H1 (cell line): ENCODE data around the gene CHRM4. TPM values are rescaled to one million over a fixed set of nuclear protein-coding genes. Genes with fewer than 3 reads are reported as not detected.

Source experiments
- CTCF ChIA-PET: fragments of 300-600 bp; sonication (Branson Sonifier 250); formaldehyde crosslinking; loops from one replicate; lab custom pipeline; 2021; ENCODE audit not compliant: partially characterized antibody; lab: Charles Lee
- POLR2A ChIA-PET: fragments of 300-600 bp; sonication (Branson Sonifier 250); formaldehyde crosslinking; loops from one replicate; lab custom pipeline; 2021; ENCODE audit warnings: inconsistent platforms; ENCODE audit not compliant: partially characterized antibody; lab: Charles Lee
- DNase-seq, 2 experiments: peaks; one replicate each; pipeline versions ENCODE4 v3.0.0 to v3.0.0-alpha.2; 2010 to 2022; ENCODE audit warnings: low spot score in 2 of 2, low read depth in 1 of 2, mixed read lengths in 1 of 2
- FAIRE-seq: peaks from 2 replicates; lab custom pipeline; 2011; peaks lifted over from hg19 to GRCh38; lab: Jason Lieb, UNC
- H2AFZ ChIP-seq: 2 replicates; pipeline ENCODE4 v1.8.1; 2012; ENCODE audit warnings: low read length, inconsistent platforms
- H2AK5ac ChIP-seq: 2 replicates; pipeline ENCODE4 v1.6.1; 2013; ENCODE audit warnings: low read depth, low read length
- H2BK120ac ChIP-seq: replicated peaks from 2 replicates; pipeline ENCODE3; 2013; ENCODE audit warnings: low read depth, low read length, inconsistent platforms
- H2BK12ac ChIP-seq: 2 replicates; pipeline ENCODE4 v1.6.1; 2013; ENCODE audit warnings: low read depth, low read length
- H2BK15ac ChIP-seq: 2 replicates; pipeline ENCODE4 v1.6.1; 2013; ENCODE audit warnings: low read length
- H2BK20ac ChIP-seq: 2 replicates; pipeline ENCODE4 v1.6.1; 2013; ENCODE audit warnings: low read length
- H2BK5ac ChIP-seq: 2 replicates; pipeline ENCODE4 v1.6.1; 2013; ENCODE audit warnings: low read depth, low read length
- H3K14ac ChIP-seq: 2 replicates; pipeline ENCODE4 v1.6.1; 2013; ENCODE audit warnings: inconsistent platforms; ENCODE audit not compliant: insufficient read length
- H3K18ac ChIP-seq: 2 replicates; pipeline ENCODE4 v1.6.1; 2013; ENCODE audit warnings: low read length; ENCODE audit errors: extremely low read depth
- H3K23ac ChIP-seq: 2 replicates; pipeline ENCODE4 v1.6.1; 2013; ENCODE audit warnings: inconsistent platforms; ENCODE audit not compliant: insufficient read length
- H3K23me2 ChIP-seq: 2 replicates; pipeline ENCODE4 v1.6.1; 2013; ENCODE audit warnings: low read depth, low read length
- H3K27ac ChIP-seq: 2 replicates; pipeline ENCODE4 v1.6.1; 2011; ENCODE audit warnings: low read depth, low read length, inconsistent platforms
- H3K27me3 ChIP-seq, 4 experiments: replicated peaks in 1 of 4; 1 replicate in 1 of 4; 2 replicates in 3 of 4; pipeline versions ENCODE4 v1.6.1 to v1.8.1; 2011 to 2013; ENCODE audit warnings: low read length in 3 of 4, mild to moderate bottlenecking in 3 of 4, inconsistent platforms in 2 of 4, mixed read lengths in 2 of 4, moderate library complexity in 1 of 4; ENCODE audit not compliant: control insufficient read depth in 3 of 4, insufficient read depth in 3 of 4; ENCODE audit errors: extremely low read depth in 1 of 4
- H3K36me3 ChIP-seq, 4 experiments: 2 replicates each; pipeline versions ENCODE4 v1.6.1 to v1.8.1; 2011 to 2013; ENCODE audit warnings: mild to moderate bottlenecking in 4 of 4, low read length in 3 of 4, moderate library complexity in 2 of 4, control low read depth in 1 of 4, inconsistent platforms in 1 of 4; ENCODE audit not compliant: insufficient read depth in 4 of 4, control insufficient read depth in 2 of 4
- H3K4ac ChIP-seq: replicated peaks from 2 replicates; pipeline ENCODE3; 2013; ENCODE audit warnings: low read length, low read depth, mixed read lengths, inconsistent platforms; ENCODE audit not compliant: insufficient read length
- H3K4me1 ChIP-seq, 4 experiments: replicated peaks in 1 of 4; 1 replicate in 1 of 4; 2 replicates in 3 of 4; pipeline versions ENCODE4 v1.6.1 to v1.8.1; 2011 to 2013; ENCODE audit warnings: low read length in 3 of 4, inconsistent platforms in 2 of 4, mixed read lengths in 1 of 4; ENCODE audit not compliant: insufficient read depth in 4 of 4, control insufficient read depth in 3 of 4
- H3K4me2 ChIP-seq, 2 experiments: 2 replicates each; pipeline versions ENCODE4 v1.6.1 to v1.8.1; 2011 to 2013; ENCODE audit warnings: low read depth in 2 of 2, low read length in 2 of 2, control low read depth in 1 of 2, inconsistent platforms in 1 of 2, mild to moderate bottlenecking in 1 of 2; ENCODE audit not compliant: insufficient read depth in 1 of 2
- H3K4me3 ChIP-seq, 4 experiments: fragments of 200-600, 300-600 bp in 1 of 4; sonication (generic), shearing (Covaris generic), sonication (Bioruptor Twin) in 1 of 4; 2 replicates each; pipeline versions ENCODE4 v1.5.1 to v1.8.1; 2011 to 2016; ENCODE audit warnings: low read length in 4 of 4, low read depth in 3 of 4, control low read depth in 2 of 4, inconsistent platforms in 2 of 4, mild to moderate bottlenecking in 2 of 4, mixed read lengths in 1 of 4, moderate library complexity in 1 of 4; ENCODE audit not compliant: insufficient read depth in 2 of 4; ENCODE audit errors: extremely low read depth in 1 of 4
- H3K56ac ChIP-seq: replicated peaks from 2 replicates; pipeline ENCODE3; 2013; ENCODE audit warnings: low read depth, mild to moderate bottlenecking, mixed read lengths, low read length, inconsistent platforms; ENCODE audit not compliant: insufficient read length
- H3K79me1 ChIP-seq: 2 replicates; pipeline ENCODE4 v1.6.1; 2013; ENCODE audit warnings: low read depth, low read length, control low read depth
- H3K79me2 ChIP-seq, 2 experiments: 2 replicates each; pipeline versions ENCODE4 v1.6.1 to v1.8.1; 2012 to 2013; ENCODE audit warnings: low read length in 2 of 2, mild to moderate bottlenecking in 2 of 2, inconsistent platforms in 1 of 2; ENCODE audit not compliant: insufficient read depth in 2 of 2, control insufficient read depth in 1 of 2
- H3K9ac ChIP-seq, 4 experiments: replicated peaks in 1 of 4; 1 replicate in 1 of 4; 2 replicates in 3 of 4; pipeline versions ENCODE4 v1.6.1 to v1.8.1; 2011 to 2013; ENCODE audit warnings: low read depth in 3 of 4, low read length in 3 of 4, control low read depth in 2 of 4, mild to moderate bottlenecking in 2 of 4, moderate library complexity in 2 of 4, inconsistent platforms in 1 of 4; ENCODE audit errors: extremely low read depth in 1 of 4
- H3K9me3 ChIP-seq, 2 experiments: 2 replicates each; pipeline versions ENCODE4 v1.6.1 to v1.8.1; 2012 to 2013; ENCODE audit warnings: mild to moderate bottlenecking in 2 of 2, moderate library complexity in 2 of 2, control low read depth in 1 of 2, inconsistent platforms in 1 of 2, low read depth in 1 of 2, low read length in 1 of 2, mixed read lengths in 1 of 2; ENCODE audit not compliant: insufficient read depth in 2 of 2
- H4K20me1 ChIP-seq, 2 experiments: replicated peaks in 1 of 2; 2 replicates each; pipeline versions ENCODE3 to v1.8.1; 2011 to 2013; ENCODE audit warnings: inconsistent platforms in 2 of 2, low read length in 2 of 2, mild to moderate bottlenecking in 1 of 2; ENCODE audit not compliant: insufficient read depth in 2 of 2, control insufficient read depth in 1 of 2
- H4K5ac ChIP-seq: 2 replicates; pipeline ENCODE4 v1.6.1; 2013; ENCODE audit warnings: low read length, low read depth, mixed read lengths, inconsistent platforms; ENCODE audit not compliant: insufficient read length
- H4K8ac ChIP-seq: 2 replicates; pipeline ENCODE4 v1.8.0; 2013; ENCODE audit warnings: mild to moderate bottlenecking, moderate library complexity, low read length, inconsistent platforms; ENCODE audit not compliant: insufficient read depth; ENCODE audit errors: extremely low read depth
- H4K91ac ChIP-seq: replicated peaks from 2 replicates; pipeline ENCODE3; 2013; ENCODE audit warnings: low read length, mixed read lengths, inconsistent platforms; ENCODE audit not compliant: insufficient read length
- CHD2 ChIP-seq: IDR thresholded peaks from 2 replicates; pipeline ENCODE4 v1.6.1; 2012; ENCODE audit warnings: low read length, improper control_type of control experiment
- KDM4A ChIP-seq: IDR thresholded peaks from one replicate; pipeline ENCODE4 v1.7.1; 2012; ENCODE audit warnings: low read depth, mild to moderate bottlenecking, moderate library complexity, low read length, inconsistent platforms; ENCODE audit not compliant: severe bottlenecking
- PHF8 ChIP-seq: fragments of 200-600 bp; sonication (generic); conservative IDR thresholded peaks from 2 replicates; pipeline ENCODE4 v1.7.1; 2012; ENCODE audit warnings: low read depth, mild to moderate bottlenecking, inconsistent platforms, low read length, moderate library complexity
- TEAD4 ChIP-seq: IDR thresholded peaks from 2 replicates; pipeline ENCODE4 v1.6.1; 2012; ENCODE audit warnings: low read depth, low read length, inconsistent platforms, mixed read lengths
- WGBS, 2 experiments: shearing (Covaris generic) in 1 of 2; methylation state at CpG; one replicate each; pipeline versions ENCODE4 v1.1.6 to v1.1.7; 2013 to 2015; ENCODE audit warnings: low lambda C conversion rate in 2 of 2, mixed read lengths in 2 of 2, inconsistent platforms in 1 of 2, low coverage in 1 of 2, missing lambda C conversion rate in 1 of 2; ENCODE audit not compliant: insufficient replicate concordance in 2 of 2, insufficient coverage in 1 of 2, insufficient read length in 1 of 2; ENCODE audit errors: extremely low coverage in 1 of 2, missing lambda C conversion rate in 1 of 2; 5-methylcytosine and 5-hydroxymethylcytosine counted together
- polyA plus RNA-seq, 7 experiments: library from polyadenylated mRNA; depleted of rRNA in 3 of 7; stranded (reverse) in 5 of 7; unstranded in 2 of 7; fragments of >200 nt in 5 of 7; fragments of 200-250 nt in 2 of 7; gene quantifications; 1 replicate in 5 of 7; 2 replicates in 1 of 7; 4 replicates in 1 of 7; pipeline versions ENCODE4 v1.2.1 to v1.2.3, GENCODE V29; 2011 to 2013; ENCODE audit warnings: missing spikeins in 2 of 7, mixed read lengths in 2 of 7
- total RNA-seq: library from RNA; stranded (reverse); fragmentation: NEBNext Ultra II Directional; extraction: Animal tissue kit (Norgen Biotek cat#: 25700); gene quantifications from 2 replicates; pipeline ENCODE4 v1.2.1, GENCODE V29; 2021

The CHRM4 gene
- total and polyA plus RNA-seq, 2 of the 8 experiments (the other 6 are each of a cell fraction or from before 2014, with no cell fraction given): 1.1 to 1.3 TPM

- ChIA-PET POLR2A (interaction anchor here (1.6 to 8.1 kb wide), 7 partner anchors 8 to 104 kb away, joined by 4 to 69 read pairs (median 9); no protein-coding TSS in a partner anchor), CTCF (interaction anchor here (0.6 to 44.5 kb wide), 11 partner anchors 5 to 293 kb away, joined by 3 to 1004 read pairs (median 4); partner anchors contain the start of genes CREB3L1, DGKZ and MDK)
- H3K9me3 ChIP-seq: no peaks in the 10 kb centered on the region
- peaks cover 18 to 49% (median 33%) of the 10 kb centered on the region in 4 experiments for H3K4me1 ChIP-seq
- no peak overlapping the region; the same call in 1 of the 2 replicates for H2AK5ac ChIP-seq
- FAIRE-seq (no peak), DNase-seq (no peak)
- no peak overlapping the region for H2AFZ ChIP-seq
- H3K4me2 ChIP-seq: peak overlapping the region; percentile 95 to 99
- H3K27me3 ChIP-seq: peaks cover 0 to 7% (median 3%) of the 10 kb centered on the region in 4 experiments; a peak in 1 of 7 replicates
- no peak overlapping the region for H2BK5ac ChIP-seq
- H3K18ac ChIP-seq: no peak overlapping the region
- H4K91ac ChIP-seq: peak overlapping the region; percentile 22
- H3K79me1 ChIP-seq: peaks cover 17% of the 10 kb centered on the region
- no peak overlapping the region for H2BK20ac ChIP-seq
- H3K79me2 ChIP-seq: peaks cover 0 to 45% of the 10 kb centered on the region in 2 experiments; a peak in 2 of 4 replicates
- no peak overlapping the region for H3K14ac ChIP-seq
- no peak overlapping the region for H3K56ac ChIP-seq
- H4K8ac ChIP-seq: no peak overlapping the region; the same call in none of the 2 replicates
- H3K9ac ChIP-seq: peak overlapping the region; percentile 39 to 81 (median 62)
- peak overlapping the region; percentile 71 to 83 (median 77) for H3K4me3 ChIP-seq
- H3K27ac ChIP-seq: no peak overlapping the region
- peak overlapping the region; percentile 21; the same call in 1 of the 2 replicates for H2BK12ac ChIP-seq
- no peak overlapping the region for H4K5ac ChIP-seq
- no peak overlapping the region for H2BK120ac ChIP-seq
- WGBS, 2 experiments: 9% methylated on average over 26 of the region's 63 CpGs; no CpG with 5 or more reads in 1 of the 2 experiments
- H2BK15ac ChIP-seq: no peak overlapping the region
- TF ChIP-seq TEAD4 (0 out of 2 replicates have a peak, but pooled peaks have one; percentile 26), PHF8 (0 out of 2 replicates have a peak, but pooled peaks have one; percentile 27), CHD2 (no peak), KDM4A (peak; percentile 43)
- no peak overlapping the region for H3K23ac ChIP-seq
- no peaks in the 10 kb centered on the region for H3K36me3 ChIP-seq
- H4K20me1 ChIP-seq: peaks cover 14 to 25% of the 10 kb centered on the region in 2 experiments
- H3K23me2 ChIP-seq: peaks cover 13% of the 10 kb centered on the region
- H3K4ac ChIP-seq: no peak overlapping the region
These were observed 43.8 kb downstream of the CHRM4 start for GRCh38 chr11:46347637-46348311.
